ENCODE measurements around the gene SLC25A39.
"Not testable (repeated sequence)": the region's sequence is repeated elsewhere in the genome, so short reads cannot be mapped to it uniquely, and the experiment has no call there.

The SLC25A39 gene, protein sequence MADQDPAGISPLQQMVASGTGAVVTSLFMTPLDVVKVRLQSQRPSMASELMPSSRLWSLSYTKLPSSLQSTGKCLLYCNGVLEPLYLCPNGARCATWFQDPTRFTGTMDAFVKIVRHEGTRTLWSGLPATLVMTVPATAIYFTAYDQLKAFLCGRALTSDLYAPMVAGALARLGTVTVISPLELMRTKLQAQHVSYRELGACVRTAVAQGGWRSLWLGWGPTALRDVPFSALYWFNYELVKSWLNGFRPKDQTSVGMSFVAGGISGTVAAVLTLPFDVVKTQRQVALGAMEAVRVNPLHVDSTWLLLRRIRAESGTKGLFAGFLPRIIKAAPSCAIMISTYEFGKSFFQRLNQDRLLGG

DNA sequence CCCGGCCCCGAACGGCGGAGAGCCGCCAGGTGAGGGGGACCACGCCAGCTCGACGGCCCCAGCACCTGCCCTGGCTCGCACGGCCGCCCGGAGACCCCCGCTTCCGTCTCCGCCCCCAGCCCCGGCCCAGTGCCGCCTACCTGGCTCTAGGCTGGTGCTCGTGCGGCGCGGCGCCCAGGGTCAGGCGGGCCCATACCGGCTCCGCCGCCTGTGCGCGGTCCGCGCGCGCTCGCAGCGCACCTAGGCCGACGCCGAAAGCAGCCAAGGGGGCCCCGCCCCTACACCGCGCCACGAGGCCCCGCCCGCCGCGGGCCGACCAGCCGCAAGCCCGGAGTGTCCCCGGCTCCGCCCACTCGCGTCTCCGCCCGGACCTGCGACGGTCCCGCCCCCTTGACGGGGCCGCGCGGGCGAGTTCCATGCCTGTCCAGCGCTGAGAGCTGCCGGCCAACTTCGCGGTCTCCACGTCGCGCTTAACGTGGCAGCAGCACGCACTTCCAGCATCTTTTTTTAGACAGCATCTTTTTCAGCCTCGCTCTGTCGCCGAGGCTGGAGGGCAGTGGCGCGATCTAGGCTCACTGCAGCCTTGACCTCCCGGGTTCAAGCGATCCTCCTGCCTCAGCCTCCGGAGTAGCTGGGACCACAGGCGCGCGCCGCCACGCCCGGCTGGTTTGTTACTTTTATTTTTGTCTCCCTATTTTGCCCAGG lies at the start of gene SLC25A39:
SLC25A39 (minus strand) TSS at position 253 of the 705 bp plus-strand sequence. CDS start 1,261 bp downstream, outside the sequence.
- no peak for DNase-seq (ENCODE audit: low read depth)
- peak within 1 kb of the TSS; percentile 86 for H3K4me3 ChIP-seq (ENCODE audit: low read depth, low read length)
- TF ChIP-seq, protein P1, sequence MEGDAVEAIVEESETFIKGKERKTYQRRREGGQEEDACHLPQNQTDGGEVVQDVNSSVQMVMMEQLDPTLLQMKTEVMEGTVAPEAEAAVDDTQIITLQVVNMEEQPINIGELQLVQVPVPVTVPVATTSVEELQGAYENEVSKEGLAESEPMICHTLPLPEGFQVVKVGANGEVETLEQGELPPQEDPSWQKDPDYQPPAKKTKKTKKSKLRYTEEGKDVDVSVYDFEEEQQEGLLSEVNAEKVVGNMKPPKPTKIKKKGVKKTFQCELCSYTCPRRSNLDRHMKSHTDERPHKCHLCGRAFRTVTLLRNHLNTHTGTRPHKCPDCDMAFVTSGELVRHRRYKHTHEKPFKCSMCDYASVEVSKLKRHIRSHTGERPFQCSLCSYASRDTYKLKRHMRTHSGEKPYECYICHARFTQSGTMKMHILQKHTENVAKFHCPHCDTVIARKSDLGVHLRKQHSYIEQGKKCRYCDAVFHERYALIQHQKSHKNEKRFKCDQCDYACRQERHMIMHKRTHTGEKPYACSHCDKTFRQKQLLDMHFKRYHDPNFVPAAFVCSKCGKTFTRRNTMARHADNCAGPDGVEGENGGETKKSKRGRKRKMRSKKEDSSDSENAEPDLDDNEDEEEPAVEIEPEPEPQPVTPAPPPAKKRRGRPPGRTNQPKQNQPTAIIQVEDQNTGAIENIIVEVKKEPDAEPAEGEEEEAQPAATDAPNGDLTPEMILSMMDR (IDR thresholded peaks at IDR 0.05; ENCODE audit: low read depth, low read length, missing control alignments): no peak

DNA sequence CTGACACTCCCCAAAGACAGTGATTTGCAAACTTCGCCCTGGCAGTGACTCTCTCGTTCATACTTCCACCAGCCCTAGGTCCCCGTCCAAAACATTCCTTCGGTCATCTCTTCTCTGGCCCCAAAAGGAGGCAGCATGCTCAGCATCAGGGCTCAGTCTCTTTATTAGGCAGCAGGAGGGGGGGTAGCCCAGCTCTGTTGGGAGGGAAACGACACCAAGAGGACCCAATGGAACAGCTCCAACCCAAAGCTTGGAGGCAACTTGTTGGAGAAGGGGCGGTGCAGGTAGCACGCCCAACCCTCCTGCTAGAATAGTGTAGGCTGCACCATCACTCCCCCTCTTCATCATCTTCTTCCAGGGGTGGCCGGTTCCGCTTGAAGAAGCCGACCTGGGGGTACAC lies 47.4 kb upstream of the SLC25A39 start:
- DNase-seq (ENCODE audit: low read depth): no peak
- TF ChIP-seq, protein P1 (IDR thresholded peaks at IDR 0.05; ENCODE audit: low read depth, low read length, missing control alignments): no peak

DNA sequence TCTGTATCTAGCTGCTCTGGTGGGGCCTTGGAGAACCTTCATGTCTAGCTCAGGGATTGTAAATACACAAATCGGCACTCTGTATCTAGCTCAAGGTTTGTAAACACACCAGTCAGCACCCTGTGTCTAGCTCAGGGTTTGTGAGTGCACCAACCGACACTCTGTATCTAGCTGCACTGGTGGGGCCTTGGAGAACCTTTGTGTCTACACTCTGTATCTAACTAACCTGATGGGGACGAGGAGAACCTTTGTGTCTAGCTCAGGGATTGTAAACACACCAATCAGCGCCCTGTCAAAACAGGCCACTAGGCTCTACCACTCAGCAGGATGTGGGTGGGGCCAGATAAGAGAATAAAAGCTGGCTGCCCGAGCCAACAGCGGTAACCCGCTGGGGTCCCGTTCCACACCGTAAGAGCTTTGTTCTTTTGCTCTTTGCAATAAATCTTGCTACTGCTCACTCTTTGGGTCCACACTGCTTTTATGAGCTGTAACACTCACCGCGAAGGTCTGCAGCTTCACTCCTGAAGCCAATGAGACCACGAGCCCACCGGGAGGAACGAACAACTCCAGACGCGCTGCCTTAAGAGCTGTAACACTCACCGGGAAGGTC lies 44.9 kb upstream of the SLC25A39 start:
- DNase-seq (ENCODE audit: low read depth); H3K4me3 ChIP-seq (ENCODE audit: low read depth, low read length): not testable (repeated sequence)

More for the DNA sequence above, 47.4 kb upstream of the SLC25A39 start:
- no peak overlapping the region for H3K4me3 ChIP-seq (ENCODE audit: low read depth, low read length)

DNA sequence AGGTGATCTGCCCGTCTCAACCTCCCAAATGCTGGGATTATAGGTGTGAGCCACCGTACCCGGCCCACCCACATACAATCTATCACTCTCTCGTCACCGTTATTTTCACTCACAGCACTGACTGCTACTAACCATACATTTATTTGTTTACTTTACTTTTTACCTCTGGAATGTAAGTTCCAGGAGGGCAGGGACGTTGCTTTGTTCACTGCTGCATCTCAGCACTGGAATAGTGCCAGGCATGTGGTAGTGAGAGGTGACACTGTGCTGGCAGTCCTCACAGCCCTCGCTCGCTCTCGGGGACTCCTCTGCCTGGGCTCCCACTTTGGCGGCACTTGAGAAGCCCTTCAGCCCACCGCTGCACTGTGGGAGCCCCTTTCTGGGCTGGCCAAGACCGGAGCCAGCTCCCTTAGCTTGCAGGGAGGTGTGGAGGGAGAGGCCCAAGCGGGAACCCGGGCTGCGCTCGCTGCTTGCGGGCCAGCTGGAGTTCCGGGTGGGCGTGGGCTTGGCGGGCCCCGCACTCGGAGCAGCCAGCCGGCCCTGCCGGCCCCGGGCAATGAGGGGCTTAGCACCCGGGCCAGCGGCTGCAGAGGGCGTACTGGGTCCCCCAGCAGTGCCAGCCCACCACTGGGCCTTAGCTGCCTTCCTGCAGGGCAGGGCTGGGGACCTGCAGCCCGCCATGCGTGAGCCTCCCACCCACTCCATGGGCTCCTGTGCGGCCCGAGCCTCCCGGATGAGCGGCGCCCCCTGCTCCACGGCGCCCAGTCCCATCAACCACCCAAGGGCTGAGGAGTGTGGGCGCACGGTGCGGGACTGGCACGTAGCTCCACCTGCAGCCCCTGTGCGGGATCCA lies 44.0 kb upstream of the SLC25A39 start:
- not testable (repeated sequence) for H3K4me3 ChIP-seq (ENCODE audit: low read depth, low read length); DNase-seq (ENCODE audit: low read depth)

DNA sequence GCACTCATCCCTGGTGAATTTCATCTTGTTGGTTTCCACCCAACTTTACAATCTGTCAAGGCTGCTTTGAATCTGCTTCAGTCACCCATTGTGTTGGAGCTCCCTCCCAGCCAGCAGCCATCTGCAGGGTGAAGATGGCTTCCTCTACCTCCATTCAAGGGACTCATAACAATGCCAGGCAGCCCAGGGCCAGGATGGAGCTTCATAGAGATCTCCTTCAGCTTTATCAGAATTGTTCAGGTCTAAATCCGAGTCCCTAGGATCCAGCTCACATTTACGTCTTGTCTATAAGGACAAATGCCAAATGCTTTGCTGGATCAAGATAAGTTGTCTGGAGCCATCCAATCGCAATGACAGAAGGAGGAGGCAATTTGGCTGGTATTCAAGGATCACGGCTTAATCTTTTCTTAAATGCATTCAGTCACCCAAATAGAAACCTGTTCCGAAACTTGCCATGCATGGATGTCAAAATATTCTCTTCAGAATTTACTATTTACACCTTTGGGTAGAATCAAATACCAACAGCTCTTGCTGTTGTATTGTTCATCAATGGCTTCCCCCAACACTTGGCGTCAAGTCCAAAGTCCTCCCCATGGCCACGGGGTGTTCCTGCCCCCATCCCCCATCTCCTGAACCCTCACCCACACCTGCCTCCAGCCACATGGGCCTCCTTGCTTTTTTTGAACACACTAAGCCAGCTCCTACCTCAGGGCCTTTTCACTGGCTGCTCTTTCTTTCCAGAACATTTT lies 42.8 kb upstream of the SLC25A39 start:
- DNase-seq (ENCODE audit: low read depth): no peak
- TF ChIP-seq, protein P1 (IDR thresholded peaks at IDR 0.05; ENCODE audit: low read depth, low read length, missing control alignments): no peak

DNA sequence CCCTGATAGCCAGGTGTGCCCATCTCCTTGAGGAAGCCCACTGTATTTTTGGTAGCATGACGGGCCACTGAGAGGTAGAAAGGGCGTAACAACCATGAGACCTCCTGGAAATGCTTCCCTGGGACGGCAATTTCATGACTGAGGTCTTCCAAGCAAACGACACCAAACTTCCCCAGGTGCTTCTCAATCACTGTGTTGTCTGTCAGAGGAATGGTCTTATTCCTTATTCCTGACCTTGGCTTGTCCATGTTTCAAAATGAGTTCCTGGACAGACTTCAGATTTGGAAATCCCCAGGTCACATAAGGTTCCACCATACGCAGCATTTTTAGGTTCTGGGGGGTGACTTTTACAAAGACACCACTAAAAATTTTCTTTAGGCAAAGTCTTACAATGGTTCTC lies 40.4 kb upstream of the SLC25A39 start:
- not testable (repeated sequence) for DNase-seq (ENCODE audit: low read depth)

More for the DNA sequence above, 42.8 kb upstream of the SLC25A39 start:
- H3K4me3 ChIP-seq (ENCODE audit: low read depth, low read length): no peak overlapping the region

DNA sequence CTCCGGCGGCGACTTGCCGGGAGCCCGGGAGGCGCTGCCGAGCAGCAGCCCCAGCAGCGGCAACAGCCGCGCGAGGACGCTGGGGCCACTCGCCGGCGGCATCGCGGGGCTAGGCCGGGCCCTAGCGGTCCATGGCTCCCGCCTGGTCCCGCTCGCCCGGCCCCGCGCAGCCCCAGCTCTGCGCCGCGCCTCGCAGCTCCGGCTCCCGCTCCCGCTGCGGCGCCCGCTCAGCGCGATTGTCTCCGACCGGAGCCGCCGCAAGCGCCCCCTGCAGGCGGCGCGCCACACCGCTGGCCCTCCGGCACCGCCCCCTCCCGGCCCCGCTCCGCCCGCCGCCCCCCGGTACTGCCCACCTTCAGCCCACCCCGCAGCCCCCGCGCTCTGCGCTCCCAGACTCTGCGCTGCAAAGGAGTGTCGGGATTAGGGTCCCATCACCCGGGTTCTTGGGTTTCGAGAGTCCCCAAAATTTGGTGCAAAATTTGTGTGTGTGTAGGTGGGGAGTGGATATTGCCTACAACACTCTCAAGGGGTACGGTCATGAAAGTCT lies 39.1 kb upstream of the SLC25A39 start, which contains the start of gene FAM171A2:
FAM171A2 (minus strand) TSS at position 241 of the 547 bp plus-strand sequence; CDS start at position 102, 139 bp downstream.
- TF ChIP-seq, protein P1 (IDR thresholded peaks at IDR 0.05; ENCODE audit: low read depth, low read length, missing control alignments): peak; percentile 64
- H3K4me3 ChIP-seq (ENCODE audit: low read depth, low read length): peak within 1 kb of the TSS; percentile 62

More for the DNA sequence above, 40.4 kb upstream of the SLC25A39 start:
- H3K4me3 ChIP-seq (ENCODE audit: low read depth, low read length): not testable (repeated sequence)

More for the DNA sequence above, 39.1 kb upstream of the SLC25A39 start, which contains the start of gene FAM171A2:
- no peak for DNase-seq (ENCODE audit: low read depth)

All from GM12864 (cell line).